ENCODE measurements around the gene FHIT. TPM values are rescaled to one million over a fixed set of nuclear protein-coding genes. Genes with fewer than 3 reads are reported as not detected.

The FHIT gene
- total RNA-seq, 1 experiment from 2014 or later: 9.8 TPM

- no TSS peak for BruUV-seq (replicated peaks)
- intact Hi-C loops (cut with micrococcal nuclease; ENCODE audit: unreplicated experiment): no loop called here
- TF ChIP-seq CTCF (conservative IDR thresholded peaks at IDR 0.05) (no peak), EZH2 (IDR thresholded peaks at IDR 0.05; ENCODE audit: low read depth) (no peak)
- POLR2A ChIA-PET (ENCODE audit: unreplicated experiment): no interaction called here
- H2AFZ ChIP-seq: no peak overlapping the region
- no peaks in the 10 kb centered on the region for H3K36me3 ChIP-seq (ENCODE audit: low read depth)
- peaks cover 2% of the 10 kb centered on the region; the same call in 1 of the 2 replicates for H3K4me1 ChIP-seq (replicated peaks; ENCODE audit: insufficient read depth)
- no peak for DNase-seq
- H3K4me2 ChIP-seq: no peak overlapping the region
- H3K9me2 ChIP-seq (ENCODE audit: insufficient read depth): no peaks in the 10 kb centered on the region
- no peak overlapping the region for H3K4me3 ChIP-seq
- H3K27ac ChIP-seq: no peak overlapping the region
- H3K27me3 ChIP-seq (ENCODE audit: insufficient read depth, low read depth): no peaks in the 10 kb centered on the region
- no peaks in the 10 kb centered on the region for H3K9me3 ChIP-seq (ENCODE audit: insufficient read depth, low read depth)
- H3F3A ChIP-seq (ENCODE audit: insufficient read depth, low read depth): no peaks in the 10 kb centered on the region
- H3K79me2 ChIP-seq (ENCODE audit: low read depth): no peaks in the 10 kb centered on the region
- H4K20me1 ChIP-seq (ENCODE audit: insufficient read depth): no peaks in the 10 kb centered on the region
- CTCF ChIA-PET: no interaction called here
These were observed 5.9 kb upstream of the FHIT start for GRCh38 chr3:61257148-61257547.

GRCh38 chr3:61253756-61254155 lies 2.5 kb upstream of the FHIT start:
- ChIA-PET CTCF (no interaction called here), POLR2A (ENCODE audit: unreplicated experiment) (no interaction called here)
- Histone ChIP-seq H3K36me3 (ENCODE audit: low read depth) (no peaks in the 10 kb centered on the region), H3K79me2 (ENCODE audit: low read depth) (no peaks in the 10 kb centered on the region), H3K27me3 (ENCODE audit: insufficient read depth, low read depth) (no peaks in the 10 kb centered on the region), H2AFZ (no peak overlapping the region), H3K27ac (no peak overlapping the region), H3K4me1 (replicated peaks; ENCODE audit: insufficient read depth) (peaks cover 4% of the 10 kb centered on the region; the same call in 1 of the 2 replicates), H3K4me3 (no peak overlapping the region), H3K9me3 (ENCODE audit: insufficient read depth, low read depth) (no peaks in the 10 kb centered on the region), H3K9me2 (ENCODE audit: insufficient read depth) (no peaks in the 10 kb centered on the region), H4K20me1 (ENCODE audit: insufficient read depth) (no peaks in the 10 kb centered on the region), H3K4me2 (no peak overlapping the region), H3F3A (ENCODE audit: insufficient read depth, low read depth) (0 out of 2 replicates have a peak, but pooled peaks cover 3% of the 10 kb centered on the region)
- intact Hi-C loops (cut with micrococcal nuclease; ENCODE audit: unreplicated experiment): no loop called here
- DNase-seq: no peak
- BruUV-seq (replicated peaks): no TSS peak
- TF ChIP-seq EZH2 (IDR thresholded peaks at IDR 0.05; ENCODE audit: low read depth) (no peak), CTCF (conservative IDR thresholded peaks at IDR 0.05) (no peak)

GRCh38 chr3:61252836-61253235 lies 1.6 kb upstream of the FHIT start:
- BruUV-seq (replicated peaks): no TSS peak
- H3K27me3 ChIP-seq (ENCODE audit: insufficient read depth, low read depth): no peaks in the 10 kb centered on the region
- no peak for DNase-seq
- no peaks in the 10 kb centered on the region for H3K36me3 ChIP-seq (ENCODE audit: low read depth)
- H3F3A ChIP-seq (ENCODE audit: insufficient read depth, low read depth): 0 out of 2 replicates have a peak, but pooled peaks cover 3% of the 10 kb centered on the region
- H3K27ac ChIP-seq: no peak overlapping the region
- H4K20me1 ChIP-seq (ENCODE audit: insufficient read depth): no peaks in the 10 kb centered on the region
- ChIA-PET CTCF (no interaction called here), POLR2A (ENCODE audit: unreplicated experiment) (no interaction called here)
- peaks cover 4% of the 10 kb centered on the region; the same call in 1 of the 2 replicates for H3K4me1 ChIP-seq (replicated peaks; ENCODE audit: insufficient read depth)
- H3K9me2 ChIP-seq (ENCODE audit: insufficient read depth): no peaks in the 10 kb centered on the region
- H3K4me2 ChIP-seq: no peak overlapping the region
- H2AFZ ChIP-seq: no peak overlapping the region
- H3K79me2 ChIP-seq (ENCODE audit: low read depth): no peaks in the 10 kb centered on the region
- intact Hi-C loops (cut with micrococcal nuclease; ENCODE audit: unreplicated experiment): no loop called here
- H3K9me3 ChIP-seq (ENCODE audit: insufficient read depth, low read depth): no peaks in the 10 kb centered on the region
- H3K4me3 ChIP-seq: no peak overlapping the region
- TF ChIP-seq CTCF (conservative IDR thresholded peaks at IDR 0.05) (no peak), EZH2 (IDR thresholded peaks at IDR 0.05; ENCODE audit: low read depth) (no peak)

Data from PC-9 (cell line).